Stimulated activated memory B cell treated with anti-CD40 and anti-IgM and Interleukin-4, amounts not matched to agents 10 μg/mL and 1 μg/mL and 100 μg/mL, for 72 hours (primary cell): ENCODE results near the gene CTRL.
"Not testable (repeated sequence)": the region's sequence is repeated elsewhere in the genome, so short reads cannot be mapped to it uniquely, and the experiment has no call there.

ENCODE experiments used
- ATAC-seq: fragments of 150-1000 bp; cut with Tn5 transposase; 2 replicates; pipeline ENCODE4 v1.10.0; 2021
- H3K27ac Mint-ChIP-seq: one replicate; pipeline ENCODE4 v1.8.0; 2022; ENCODE audit warnings: mild to moderate bottlenecking, mixed read lengths
- H3K27me3 Mint-ChIP-seq: one replicate; pipeline ENCODE4 v1.8.0; 2022; ENCODE audit warnings: mixed read lengths
- H3K36me3 Mint-ChIP-seq: one replicate; pipeline ENCODE4 v1.8.0; 2022; ENCODE audit warnings: mixed read lengths
- H3K4me1 Mint-ChIP-seq: one replicate; pipeline ENCODE4 v1.8.0; 2022; ENCODE audit warnings: mixed read lengths
- H3K4me3 Mint-ChIP-seq: one replicate; pipeline ENCODE4 v1.8.0; 2022; ENCODE audit warnings: mild to moderate bottlenecking, moderate library complexity, mixed read lengths
- H3K9me3 Mint-ChIP-seq: one replicate; pipeline ENCODE4 v1.8.0; 2022; ENCODE audit warnings: mixed read lengths

The CTRL gene

GRCh38 chr16:67931712-67932461, at the start of gene CTRL:
Gene CTRL (minus strand): TSS chr16:67931862. CDS start chr16:67931852, 10 bp downstream.
- H3K9me3 Mint-ChIP-seq = no peaks in the 10 kb centered on the region
- H3K36me3 Mint-ChIP-seq = peaks cover 59% of the 10 kb centered on the region
- H3K4me1 Mint-ChIP-seq = peaks cover 33% of the 10 kb centered on the region
- H3K4me3 Mint-ChIP-seq = no peak within 1 kb of the TSS
- H3K27me3 Mint-ChIP-seq = no peaks in the 10 kb centered on the region
- ATAC-seq = no peak
- H3K27ac Mint-ChIP-seq = peak within 1 kb of the TSS; percentile 74

GRCh38 chr16:67979955-67980678, 48.5 kb upstream of the CTRL start, which contains the start of gene DPEP3:
Gene DPEP3 (minus strand): TSS chr16:67980499. CDS start chr16:67980380, 119 bp downstream.
- Mint-ChIP-seq H3K27me3 (no peaks in the 10 kb centered on the region), H3K27ac (peak within 1 kb of the TSS; percentile 18), H3K4me3 (no peak within 1 kb of the TSS), H3K4me1 (peaks cover 49% of the 10 kb centered on the region), H3K36me3 (no peaks in the 10 kb centered on the region), H3K9me3 (no peaks in the 10 kb centered on the region)
- no peak for ATAC-seq

DNA sequence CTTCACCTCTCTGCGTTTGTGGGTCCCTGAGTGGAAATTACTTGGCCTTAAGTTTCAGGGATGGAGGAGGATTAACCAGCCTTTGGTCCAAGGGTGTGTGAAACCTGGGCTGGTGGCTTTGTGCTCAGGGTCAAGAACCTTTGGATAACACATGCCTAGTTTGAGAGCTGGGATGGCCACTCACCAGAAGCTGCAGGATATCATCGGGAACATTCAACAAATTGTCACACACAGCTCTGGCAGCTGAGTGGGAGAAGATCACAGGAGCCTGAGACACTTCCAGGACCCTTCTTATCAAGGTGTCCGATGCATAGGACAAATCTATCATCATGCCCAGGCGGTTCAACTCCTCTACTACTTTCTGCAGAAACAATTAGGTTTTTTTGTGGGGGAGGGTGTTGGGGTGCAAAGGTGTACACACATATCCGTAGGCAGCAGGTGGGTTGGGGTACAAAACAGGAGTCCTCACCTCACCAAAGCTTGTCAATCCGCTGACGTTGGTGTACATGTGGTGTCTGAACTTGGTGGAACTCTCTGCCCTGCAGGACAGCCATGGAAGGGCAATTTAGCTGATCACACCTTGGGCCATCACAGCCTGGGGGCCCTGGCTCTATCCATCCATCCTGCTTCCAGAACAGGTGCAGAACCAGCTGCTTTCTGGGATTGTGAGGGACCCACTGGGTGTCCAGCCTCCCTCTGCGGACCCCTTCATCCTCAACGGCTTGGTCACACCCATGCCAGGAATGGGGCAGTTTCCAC, 46.0 kb upstream of the CTRL start:
- ATAC-seq = no peak
- Mint-ChIP-seq H3K4me3 (no peak overlapping the region), H3K27ac (no peak overlapping the region), H3K36me3 (no peaks in the 10 kb centered on the region), H3K4me1 (peaks cover 27% of the 10 kb centered on the region), H3K27me3 (no peaks in the 10 kb centered on the region), H3K9me3 (no peaks in the 10 kb centered on the region)

DNA sequence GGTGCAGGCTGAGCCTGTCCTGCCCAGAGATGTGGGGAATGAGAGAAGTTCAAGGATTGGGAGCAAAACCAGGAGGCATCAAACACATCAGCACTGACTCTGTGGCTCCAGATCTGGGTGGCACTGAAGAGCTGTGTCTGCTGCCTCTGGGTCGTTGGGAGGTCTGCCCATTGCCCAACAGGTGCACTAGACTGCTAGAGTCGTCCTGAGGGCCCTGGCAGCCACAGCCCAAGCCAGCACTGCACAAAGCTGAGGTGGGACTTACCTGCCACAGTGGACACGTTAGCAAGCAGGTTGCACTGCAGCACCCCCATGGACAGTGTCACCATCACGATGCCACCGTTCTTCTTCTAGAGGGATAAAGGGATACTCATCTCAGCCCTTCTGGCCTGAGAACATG, 45.3 kb upstream of the CTRL start:
- H3K27ac Mint-ChIP-seq = peak overlapping the region; percentile 83

GRCh38 chr16:67976205-67976604, 44.5 kb upstream of the CTRL start:
- peaks cover 23% of the 10 kb centered on the region for H3K4me1 Mint-ChIP-seq
- H3K27ac Mint-ChIP-seq = peak overlapping the region; percentile 83
- no peaks in the 10 kb centered on the region for H3K9me3 Mint-ChIP-seq
- ATAC-seq = no peak
- H3K27me3 Mint-ChIP-seq = no peaks in the 10 kb centered on the region
- H3K36me3 Mint-ChIP-seq = no peaks in the 10 kb centered on the region
- no peak overlapping the region for H3K4me3 Mint-ChIP-seq

More for the DNA sequence above, 45.3 kb upstream of the CTRL start:
- H3K4me3 Mint-ChIP-seq = no peak overlapping the region
- ATAC-seq = no peak
- no peaks in the 10 kb centered on the region for H3K27me3 Mint-ChIP-seq
- no peaks in the 10 kb centered on the region for H3K9me3 Mint-ChIP-seq
- H3K36me3 Mint-ChIP-seq = no peaks in the 10 kb centered on the region
- H3K4me1 Mint-ChIP-seq = peaks cover 23% of the 10 kb centered on the region

- Mint-ChIP-seq H3K27me3 (no peaks in the 10 kb centered on the region), H3K36me3 (no peaks in the 10 kb centered on the region), H3K4me1 (peaks cover 23% of the 10 kb centered on the region), H3K27ac (peak overlapping the region; percentile 83), H3K4me3 (no peak overlapping the region), H3K9me3 (no peaks in the 10 kb centered on the region)
- ATAC-seq = peak; percentile 75
Observed at GRCh38 chr16:67975321-67976105, 43.9 kb upstream of the CTRL start.

- H3K27ac Mint-ChIP-seq, H3K36me3 Mint-ChIP-seq, H3K9me3 Mint-ChIP-seq, H3K4me3 Mint-ChIP-seq, ATAC-seq, H3K27me3 Mint-ChIP-seq: not testable (repeated sequence)
- H3K4me1 Mint-ChIP-seq = peaks cover 36% of the 10 kb centered on the region
Observed at GRCh38 chr16:67972285-67972684, 40.6 kb upstream of the CTRL start.

- no peak overlapping the region for H3K27ac Mint-ChIP-seq
- H3K27me3 Mint-ChIP-seq = no peaks in the 10 kb centered on the region
- peaks cover 42% of the 10 kb centered on the region for H3K4me1 Mint-ChIP-seq
- no peak for ATAC-seq
- no peaks in the 10 kb centered on the region for H3K9me3 Mint-ChIP-seq
- H3K36me3 Mint-ChIP-seq = no peaks in the 10 kb centered on the region
- H3K4me3 Mint-ChIP-seq = no peak overlapping the region
Observed at GRCh38 chr16:67971111-67971510, 39.4 kb upstream of the CTRL start.

DNA sequence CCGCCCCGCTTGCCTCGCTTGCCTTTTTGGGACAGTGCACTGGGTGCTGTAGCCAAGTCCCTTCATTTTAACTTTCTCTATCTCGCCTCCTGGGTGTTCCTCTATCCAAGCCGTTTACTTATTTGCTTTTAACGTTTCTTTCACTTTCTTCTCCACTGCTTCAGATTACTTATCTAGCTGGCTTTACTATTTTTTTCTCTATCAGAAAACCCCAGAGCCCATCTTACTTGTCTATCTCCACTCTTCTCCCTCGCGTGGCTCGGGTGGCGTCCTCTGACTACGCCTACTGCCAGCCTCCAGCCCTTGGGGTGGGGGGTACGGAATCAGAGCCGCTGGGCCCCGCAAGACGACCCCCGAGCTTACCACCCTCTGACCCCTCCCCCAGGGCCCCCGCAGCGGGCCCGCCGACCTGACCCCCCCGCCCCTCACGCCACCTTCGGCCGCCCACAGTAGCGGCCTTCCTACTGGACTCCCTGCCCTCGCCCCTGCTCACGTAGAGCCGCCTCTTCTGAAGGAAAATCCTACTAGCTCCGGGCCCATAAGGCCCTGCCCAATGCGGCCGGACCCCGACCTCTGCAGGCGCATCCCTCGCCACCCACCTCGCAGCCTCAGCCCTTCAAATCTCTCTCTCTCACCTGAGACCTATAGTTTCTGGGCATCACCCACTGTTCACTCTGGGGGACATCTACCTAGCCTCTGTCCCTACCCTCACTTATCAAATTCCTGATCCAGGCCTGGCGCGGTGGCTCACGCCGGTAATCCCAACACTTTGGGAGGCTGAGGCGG, 37.8 kb upstream of the CTRL start:
- H3K9me3 Mint-ChIP-seq = no peaks in the 10 kb centered on the region
- H3K27ac Mint-ChIP-seq = peak overlapping the region; percentile 84
- peak overlapping the region; percentile 98 for H3K4me3 Mint-ChIP-seq
- H3K36me3 Mint-ChIP-seq = no peaks in the 10 kb centered on the region
- no peaks in the 10 kb centered on the region for H3K27me3 Mint-ChIP-seq
- H3K4me1 Mint-ChIP-seq = peaks cover 46% of the 10 kb centered on the region
- no peak for ATAC-seq

DNA sequence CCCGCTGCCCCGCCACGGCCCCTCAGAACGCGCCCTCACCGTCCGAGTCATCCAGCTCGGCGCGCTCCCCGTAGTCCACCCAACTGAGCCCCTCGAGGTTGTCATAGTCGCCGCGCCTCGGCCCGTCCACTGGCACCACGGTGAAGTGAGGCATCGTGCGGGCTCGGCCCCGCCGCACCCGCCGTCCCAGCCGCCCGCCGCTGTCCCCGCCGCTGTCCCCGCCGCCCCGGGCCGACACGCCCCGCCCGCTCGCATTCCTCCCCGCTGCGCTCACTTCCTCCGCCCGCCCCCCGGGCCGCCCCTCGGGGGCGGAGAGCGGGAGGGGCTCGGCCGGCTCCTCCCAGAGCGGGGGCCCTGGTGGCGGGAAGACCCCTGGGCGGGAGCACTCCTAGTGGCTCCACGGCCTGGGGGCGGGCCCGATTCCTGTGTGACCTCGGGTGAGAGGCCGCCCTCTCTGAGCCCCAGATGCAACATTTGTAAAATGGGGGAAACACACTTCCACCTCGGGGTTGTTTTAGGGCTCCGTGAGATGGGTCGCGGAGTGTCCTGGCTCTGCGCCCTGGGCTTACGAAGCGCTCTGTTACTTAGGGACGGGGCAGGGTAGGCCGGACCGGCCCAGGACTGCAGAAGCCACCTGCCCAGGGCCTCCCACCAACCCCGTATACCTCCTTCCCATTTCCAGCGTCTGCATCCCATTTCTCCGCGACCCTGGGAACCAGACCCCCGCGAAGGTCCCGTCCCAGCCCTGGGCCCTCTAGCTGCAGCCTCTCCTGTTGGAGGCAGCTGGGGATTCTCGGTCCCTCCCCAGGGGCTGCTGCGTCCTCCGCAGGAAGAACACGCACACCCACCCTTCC, 37.0 kb upstream of the CTRL start, which contains the start of gene SLC12A4:
Gene SLC12A4 (minus strand): TSS at position 238 of the 854 bp plus-strand sequence. CDS start 84 bp downstream, at position 154.
- Mint-ChIP-seq H3K4me1 (peaks cover 46% of the 10 kb centered on the region), H3K4me3 (peak within 1 kb of the TSS; percentile 98), H3K9me3 (no peaks in the 10 kb centered on the region), H3K27ac (peak within 1 kb of the TSS; percentile 84), H3K27me3 (no peaks in the 10 kb centered on the region), H3K36me3 (no peaks in the 10 kb centered on the region)
- peak; percentile 92 for ATAC-seq

- H3K36me3 Mint-ChIP-seq = peaks cover 2% of the 10 kb centered on the region
- H3K9me3 Mint-ChIP-seq = no peaks in the 10 kb centered on the region
- H3K27me3 Mint-ChIP-seq = no peaks in the 10 kb centered on the region
- ATAC-seq = peak; percentile 60
- peak overlapping the region; percentile 84 for H3K27ac Mint-ChIP-seq
- H3K4me3 Mint-ChIP-seq = peak overlapping the region; percentile 98
- H3K4me1 Mint-ChIP-seq = peaks cover 48% of the 10 kb centered on the region
Observed at GRCh38 chr16:67967958-67968399, 36.3 kb upstream of the CTRL start.

DNA sequence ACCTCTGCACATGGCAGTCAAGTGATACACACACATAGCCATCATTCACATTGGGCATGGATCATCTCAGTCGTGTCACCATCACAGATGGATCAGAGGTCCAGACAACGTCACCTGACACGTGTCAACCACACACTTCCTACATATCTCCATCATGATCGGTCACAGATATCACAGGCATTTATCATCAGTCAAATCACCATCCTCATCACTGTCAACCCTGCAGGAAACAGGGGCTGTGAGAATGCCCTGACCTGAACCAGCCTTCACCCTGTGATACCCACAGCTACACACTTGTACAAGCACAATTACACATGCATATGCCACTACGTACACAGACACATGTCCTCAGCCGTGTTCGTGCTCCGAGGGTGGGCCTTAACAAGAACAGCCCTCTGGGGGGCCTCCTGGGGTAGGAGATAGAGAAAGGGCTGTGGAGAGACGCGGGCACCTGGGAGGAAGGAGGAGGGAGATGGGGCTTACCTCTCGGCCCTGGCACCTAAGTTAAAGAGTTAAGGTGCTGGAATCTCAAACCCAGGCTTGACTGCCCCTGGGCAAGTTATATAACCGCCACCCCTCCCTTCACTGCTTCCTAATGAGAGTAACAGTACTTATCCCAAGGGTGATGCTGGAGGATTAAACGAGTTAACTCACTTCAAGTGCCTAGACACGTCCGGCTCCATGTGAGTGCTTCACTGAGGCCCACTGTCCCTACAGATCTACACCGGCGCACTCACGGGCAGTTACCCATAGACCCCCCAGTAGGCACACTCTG, 35.7 kb upstream of the CTRL start:
- peaks cover 8% of the 10 kb centered on the region for H3K36me3 Mint-ChIP-seq
- H3K27me3 Mint-ChIP-seq = no peaks in the 10 kb centered on the region
- no peak for ATAC-seq
- peak overlapping the region; percentile 98 for H3K4me3 Mint-ChIP-seq
- peaks cover 53% of the 10 kb centered on the region for H3K4me1 Mint-ChIP-seq
- no peaks in the 10 kb centered on the region for H3K9me3 Mint-ChIP-seq
- H3K27ac Mint-ChIP-seq = peak overlapping the region; percentile 84
